ENCODE data around the gene FAM114A2. TPM values are rescaled to one million over a fixed set of nuclear protein-coding genes. Genes with fewer than 3 reads are reported as not detected.
A peak's percentile ranks its signal among the peaks of the same experiment; 100 is the strongest.
"Not testable (repeated sequence)": the region's sequence is repeated elsewhere in the genome, so short reads cannot be mapped to it uniquely, and the experiment has no call there.

Gene FAM114A2
- total and polyA plus RNA-seq, 2 donors = 14.1 to 38.3 TPM

DNA sequence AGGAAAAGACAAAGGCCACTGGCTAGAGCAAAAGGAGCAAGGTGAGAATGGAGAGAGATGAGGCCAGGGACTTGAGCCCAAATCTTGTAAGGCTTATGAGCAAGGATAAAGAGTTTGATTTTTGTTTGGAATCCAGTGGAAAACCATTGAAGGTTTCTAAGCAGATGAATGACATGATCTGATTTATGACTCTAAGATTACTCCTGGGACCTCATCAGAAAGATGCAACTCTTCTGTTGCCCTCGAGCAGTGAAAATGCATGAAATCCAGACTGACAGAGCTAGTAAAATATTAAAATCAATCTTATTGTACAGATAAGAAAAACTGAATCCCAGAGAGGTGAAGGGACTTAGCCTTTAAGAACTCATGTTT is 734 bp upstream of the FAM114A2 start:
- Histone ChIP-seq H3K4me3 (ENCODE audit: low read length in 2 of 2) (peak overlapping the region; percentile 59 to 64), H3K27ac (ENCODE audit: low read depth in 1 of 2, low read length in 1 of 2) (no peak overlapping the region), H3K27me3 (ENCODE audit: control insufficient read depth in 2 of 2, insufficient read depth in 1 of 2, low read length in 1 of 2) (no peaks in the 10 kb centered on the region), H3K36me3 (ENCODE audit: control insufficient read depth in 2 of 2, insufficient read depth in 2 of 2, low read length in 1 of 2) (no peaks in the 10 kb centered on the region), H3K4me1 (ENCODE audit: control insufficient read depth in 2 of 2, insufficient read depth in 2 of 2, low read length in 2 of 2) (no peaks in the 10 kb centered on the region), H3K9me3 (ENCODE audit: control insufficient read depth in 2 of 2, insufficient read depth in 1 of 2, low read length in 1 of 2) (no peaks in the 10 kb centered on the region)
- no peak for DNase-seq (ENCODE audit: low read depth in 6 of 9, low spot score in 9 of 9)
- 85% methylated on average over 1 of the region's 1 CpG for WGBS

DNA sequence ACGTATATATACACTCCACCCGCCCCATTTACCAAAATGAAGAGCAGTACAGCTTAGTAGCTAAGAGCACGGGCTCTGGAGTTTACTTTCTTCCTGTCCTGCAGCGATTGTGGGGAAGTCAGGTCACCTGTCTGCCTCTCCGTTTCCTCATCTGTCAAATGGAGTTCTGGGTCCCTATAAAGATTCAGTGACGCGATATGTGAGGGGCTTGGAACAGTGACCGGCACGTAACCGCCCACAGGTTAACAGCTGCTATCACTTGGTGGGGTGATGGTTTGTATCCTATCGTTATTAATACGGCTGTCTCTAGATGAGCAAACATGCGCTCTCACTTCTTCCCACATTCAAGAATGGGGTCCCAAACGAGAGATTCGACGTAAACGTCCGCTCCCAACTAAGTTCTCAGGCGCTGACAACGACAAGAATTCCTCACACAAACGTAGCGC is 426 bp downstream of the FAM114A2 start:
- no peaks in the 10 kb centered on the region for H3K27me3 ChIP-seq (ENCODE audit: control insufficient read depth in 2 of 2, insufficient read depth in 1 of 2, low read length in 1 of 2)
- under 1% methylated on average over 22 of the region's 22 CpGs for WGBS
- peak overlapping the region; percentile 86 to 89 for H3K27ac ChIP-seq (ENCODE audit: low read depth in 1 of 2, low read length in 1 of 2)
- no peaks in the 10 kb centered on the region for H3K36me3 ChIP-seq (ENCODE audit: control insufficient read depth in 2 of 2, insufficient read depth in 2 of 2, low read length in 1 of 2)
- H3K4me3 ChIP-seq (ENCODE audit: low read length in 2 of 2) = peak overlapping the region; percentile 59 to 64
- no peaks in the 10 kb centered on the region for H3K4me1 ChIP-seq (ENCODE audit: control insufficient read depth in 2 of 2, insufficient read depth in 2 of 2, low read length in 2 of 2)
- H3K9me3 ChIP-seq (ENCODE audit: control insufficient read depth in 2 of 2, insufficient read depth in 1 of 2, low read length in 1 of 2) = no peaks in the 10 kb centered on the region
- peak in 5 of 9 donors; percentile 17 to 43 (median 36) for DNase-seq (ENCODE audit: low read depth in 6 of 9, low spot score in 9 of 9)

- Histone ChIP-seq H3K9me3 (ENCODE audit: control insufficient read depth in 2 of 2, insufficient read depth in 1 of 2, low read length in 1 of 2) (no peaks in the 10 kb centered on the region), H3K4me3 (ENCODE audit: low read length in 2 of 2) (no peak overlapping the region), H3K27ac (ENCODE audit: low read depth in 1 of 2, low read length in 1 of 2) (no peak overlapping the region), H3K36me3 (ENCODE audit: control insufficient read depth in 2 of 2, insufficient read depth in 2 of 2, low read length in 1 of 2) (no peaks in the 10 kb centered on the region), H3K27me3 (ENCODE audit: control insufficient read depth in 2 of 2, insufficient read depth in 1 of 2, low read length in 1 of 2) (no peaks in the 10 kb centered on the region), H3K4me1 (ENCODE audit: control insufficient read depth in 2 of 2, insufficient read depth in 2 of 2, low read length in 2 of 2) (no peaks in the 10 kb centered on the region)
- 98% methylated on average over 3 of the region's 3 CpGs for WGBS
- no peak for DNase-seq (ENCODE audit: low read depth in 6 of 9, low spot score in 9 of 9)
These were observed 3.8 kb downstream of the FAM114A2 start for GRCh38 chr5:154034944-154035343.

DNA sequence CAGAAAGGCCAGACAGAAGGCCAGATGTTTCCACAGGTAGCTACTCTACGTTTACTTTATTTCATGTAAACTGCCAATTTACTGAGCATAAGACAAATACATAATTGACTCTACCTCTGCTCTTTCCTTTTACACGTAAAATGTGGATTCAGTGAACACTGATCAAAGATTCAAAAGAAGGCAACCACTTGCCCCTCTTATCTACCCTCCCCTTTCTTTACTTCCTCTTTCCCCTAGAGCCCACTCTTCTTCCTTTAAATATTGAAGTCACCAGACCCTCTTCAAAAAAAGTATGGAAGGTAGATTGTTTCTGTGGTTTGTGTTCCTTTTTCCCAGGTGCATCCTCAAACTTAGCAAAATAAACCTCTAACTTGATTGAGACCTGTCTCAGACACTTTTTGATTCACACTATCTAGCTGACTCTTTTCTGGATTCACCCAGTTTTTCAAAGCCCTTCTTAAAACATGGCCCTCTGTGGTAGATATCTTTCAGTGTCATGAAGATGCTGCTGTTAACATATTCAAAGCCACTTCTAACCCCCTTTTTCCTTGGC is 6.7 kb downstream of the FAM114A2 start:
- Histone ChIP-seq H3K9me3 (ENCODE audit: control insufficient read depth in 2 of 2, insufficient read depth in 1 of 2, low read length in 1 of 2) (no peaks in the 10 kb centered on the region), H3K4me3 (ENCODE audit: low read length in 2 of 2) (no peak overlapping the region), H3K36me3 (ENCODE audit: control insufficient read depth in 2 of 2, insufficient read depth in 2 of 2, low read length in 1 of 2) (peaks cover 3 to 8% of the 10 kb centered on the region in 2 donors), H3K4me1 (ENCODE audit: control insufficient read depth in 2 of 2, insufficient read depth in 2 of 2, low read length in 2 of 2) (no peaks in the 10 kb centered on the region), H3K27me3 (ENCODE audit: control insufficient read depth in 2 of 2, insufficient read depth in 1 of 2, low read length in 1 of 2) (no peaks in the 10 kb centered on the region), H3K27ac (ENCODE audit: low read depth in 1 of 2, low read length in 1 of 2) (no peak overlapping the region)
- no peak for DNase-seq (ENCODE audit: low read depth in 6 of 9, low spot score in 9 of 9)
- WGBS = 56% methylated on average over 2 of the region's 2 CpGs

DNA sequence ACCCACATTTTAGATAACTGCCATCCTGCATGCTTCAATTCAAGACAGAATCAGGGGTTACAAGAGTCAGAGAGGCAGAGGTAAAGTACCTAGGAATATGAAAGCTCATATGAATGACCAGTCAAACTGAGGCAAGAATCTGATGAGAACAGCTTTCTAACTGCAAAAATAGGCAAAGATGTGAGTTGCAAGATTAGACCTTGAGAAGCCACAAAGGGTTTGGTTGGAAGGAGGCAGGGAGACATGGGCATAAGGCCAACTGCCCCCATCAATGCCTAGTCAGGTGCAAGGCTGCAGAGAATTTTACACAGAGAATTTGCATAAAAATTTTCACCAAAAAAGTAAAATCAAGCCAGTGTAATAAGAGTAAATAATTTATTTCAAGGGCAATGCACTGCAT is 12.8 kb downstream of the FAM114A2 start:
- Histone ChIP-seq H3K27ac (ENCODE audit: low read depth in 1 of 2, low read length in 1 of 2) (no peak overlapping the region), H3K4me3 (ENCODE audit: low read length in 2 of 2) (no peak overlapping the region), H3K36me3 (ENCODE audit: control insufficient read depth in 2 of 2, insufficient read depth in 2 of 2, low read length in 1 of 2) (peaks cover 7 to 17% of the 10 kb centered on the region in 2 donors), H3K4me1 (ENCODE audit: control insufficient read depth in 2 of 2, insufficient read depth in 2 of 2, low read length in 2 of 2) (no peaks in the 10 kb centered on the region), H3K27me3 (ENCODE audit: control insufficient read depth in 2 of 2, insufficient read depth in 1 of 2, low read length in 1 of 2) (no peaks in the 10 kb centered on the region), H3K9me3 (ENCODE audit: control insufficient read depth in 2 of 2, insufficient read depth in 1 of 2, low read length in 1 of 2) (no peaks in the 10 kb centered on the region)
- DNase-seq (ENCODE audit: low read depth in 6 of 9, low spot score in 9 of 9) = no peak

- DNase-seq (ENCODE audit: low read depth in 6 of 9, low spot score in 9 of 9); H3K9me3 ChIP-seq (ENCODE audit: control insufficient read depth in 2 of 2, insufficient read depth in 1 of 2, low read length in 1 of 2); H3K36me3 ChIP-seq (ENCODE audit: control insufficient read depth in 2 of 2, insufficient read depth in 2 of 2, low read length in 1 of 2); H3K27ac ChIP-seq (ENCODE audit: low read depth in 1 of 2, low read length in 1 of 2); H3K27me3 ChIP-seq (ENCODE audit: control insufficient read depth in 2 of 2, insufficient read depth in 1 of 2, low read length in 1 of 2); H3K4me3 ChIP-seq (ENCODE audit: low read length in 2 of 2); H3K4me1 ChIP-seq (ENCODE audit: control insufficient read depth in 2 of 2, insufficient read depth in 2 of 2, low read length in 2 of 2): not testable (repeated sequence)
- 100% methylated on average over 1 of the region's 1 CpG for WGBS
These were observed 19.8 kb downstream of the FAM114A2 start for GRCh38 chr5:154018919-154019318.

- Histone ChIP-seq H3K27ac (ENCODE audit: low read depth in 1 of 2, low read length in 1 of 2) (no peak overlapping the region), H3K4me3 (ENCODE audit: low read length in 2 of 2) (no peak overlapping the region), H3K9me3 (ENCODE audit: control insufficient read depth in 2 of 2, insufficient read depth in 1 of 2, low read length in 1 of 2) (no peaks in the 10 kb centered on the region), H3K27me3 (ENCODE audit: control insufficient read depth in 2 of 2, insufficient read depth in 1 of 2, low read length in 1 of 2) (no peaks in the 10 kb centered on the region), H3K4me1 (ENCODE audit: control insufficient read depth in 2 of 2, insufficient read depth in 2 of 2, low read length in 2 of 2) (no peaks in the 10 kb centered on the region), H3K36me3 (ENCODE audit: control insufficient read depth in 2 of 2, insufficient read depth in 2 of 2, low read length in 1 of 2) (peaks cover 0 to 7% of the 10 kb centered on the region in 2 donors)
- 98% methylated on average over 4 of the region's 4 CpGs for WGBS
- no peak for DNase-seq (ENCODE audit: low read depth in 6 of 9, low spot score in 9 of 9)
These were observed 23.5 kb downstream of the FAM114A2 start for GRCh38 chr5:154015071-154015693.

GRCh38 chr5:154010660-154011059 is 28.1 kb downstream of the FAM114A2 start:
- H3K4me1 ChIP-seq (ENCODE audit: control insufficient read depth in 2 of 2, insufficient read depth in 2 of 2, low read length in 2 of 2) = no peaks in the 10 kb centered on the region

DNA sequence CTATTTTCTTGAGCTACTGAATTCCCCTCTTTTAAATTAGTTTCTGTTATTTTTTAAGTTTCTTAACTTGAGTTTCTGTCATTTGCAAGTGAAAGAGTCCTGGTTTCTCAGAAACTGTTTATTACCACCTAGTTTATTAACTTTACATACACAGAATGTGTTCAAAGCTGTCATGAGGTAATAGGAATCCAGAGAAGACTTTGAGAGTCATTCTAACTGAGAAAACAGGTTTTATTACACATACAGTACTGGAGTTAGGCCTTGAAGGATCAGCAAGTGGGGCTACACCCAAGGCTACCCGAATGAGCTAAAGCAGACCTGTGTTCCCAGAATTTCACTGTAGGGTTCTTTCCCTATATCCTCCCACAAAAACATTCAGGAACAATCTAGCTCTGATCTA is 33.1 kb downstream of the FAM114A2 start:
- H3K36me3 ChIP-seq (ENCODE audit: control insufficient read depth in 2 of 2, insufficient read depth in 2 of 2, low read length in 1 of 2) = peaks cover 0 to 7% of the 10 kb centered on the region in 2 donors
- H3K9me3 ChIP-seq (ENCODE audit: control insufficient read depth in 2 of 2, insufficient read depth in 1 of 2, low read length in 1 of 2) = no peaks in the 10 kb centered on the region
- no peaks in the 10 kb centered on the region for H3K27me3 ChIP-seq (ENCODE audit: control insufficient read depth in 2 of 2, insufficient read depth in 1 of 2, low read length in 1 of 2)
- 97% methylated on average over 1 of the region's 1 CpG for WGBS
- H3K4me1 ChIP-seq (ENCODE audit: control insufficient read depth in 2 of 2, insufficient read depth in 2 of 2, low read length in 2 of 2) = no peaks in the 10 kb centered on the region
- DNase-seq (ENCODE audit: low read depth in 6 of 9, low spot score in 9 of 9) = no peak
- no peak overlapping the region for H3K27ac ChIP-seq (ENCODE audit: low read depth in 1 of 2, low read length in 1 of 2)
- H3K4me3 ChIP-seq (ENCODE audit: low read length in 2 of 2) = no peak overlapping the region

More at GRCh38 chr5:154010660-154011059, 28.1 kb downstream of the FAM114A2 start:
- Histone ChIP-seq H3K4me3 (ENCODE audit: low read length in 2 of 2) (no peak overlapping the region), H3K9me3 (ENCODE audit: control insufficient read depth in 2 of 2, insufficient read depth in 1 of 2, low read length in 1 of 2) (no peaks in the 10 kb centered on the region), H3K27ac (ENCODE audit: low read depth in 1 of 2, low read length in 1 of 2) (no peak overlapping the region), H3K27me3 (ENCODE audit: control insufficient read depth in 2 of 2, insufficient read depth in 1 of 2, low read length in 1 of 2) (no peaks in the 10 kb centered on the region), H3K36me3 (ENCODE audit: control insufficient read depth in 2 of 2, insufficient read depth in 2 of 2, low read length in 1 of 2) (peaks cover 0 to 7% of the 10 kb centered on the region in 2 donors)
- DNase-seq (ENCODE audit: low read depth in 6 of 9, low spot score in 9 of 9) = no peak
- WGBS = 65% methylated on average over 3 of the region's 3 CpGs

Data from thymus (tissue), 11 donors.